HL-60/S4 (cell line): ENCODE results near the gene KCTD6.

Source experiments
- in situ Hi-C: fragments of 300-500 bp; cut with MboI; formaldehyde crosslinking; loops from 2 replicates; pipeline ENCODE4 v1.14.3; 2022; ENCODE audit warnings: low sequenced_read_pairs

The KCTD6 gene

DNA sequence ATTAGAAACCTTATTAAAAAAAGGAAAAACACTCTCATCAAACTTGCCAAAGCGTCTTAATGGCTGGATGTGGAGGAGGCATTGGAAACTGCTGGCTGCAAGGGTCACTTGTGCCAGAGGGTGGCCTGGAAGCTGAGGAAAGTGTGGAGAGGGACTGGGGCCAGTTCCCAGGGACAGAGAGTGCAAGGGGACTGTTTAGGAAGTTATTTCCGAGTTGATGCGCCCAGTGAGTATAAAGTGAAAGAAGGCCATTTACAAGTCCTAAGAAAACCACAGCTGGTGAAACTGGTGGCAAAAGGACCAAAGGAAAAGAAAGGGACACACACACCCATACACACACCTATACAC lies 7.2 kb upstream of the KCTD6 start:
- in situ Hi-C loops, result no loop called here

DNA sequence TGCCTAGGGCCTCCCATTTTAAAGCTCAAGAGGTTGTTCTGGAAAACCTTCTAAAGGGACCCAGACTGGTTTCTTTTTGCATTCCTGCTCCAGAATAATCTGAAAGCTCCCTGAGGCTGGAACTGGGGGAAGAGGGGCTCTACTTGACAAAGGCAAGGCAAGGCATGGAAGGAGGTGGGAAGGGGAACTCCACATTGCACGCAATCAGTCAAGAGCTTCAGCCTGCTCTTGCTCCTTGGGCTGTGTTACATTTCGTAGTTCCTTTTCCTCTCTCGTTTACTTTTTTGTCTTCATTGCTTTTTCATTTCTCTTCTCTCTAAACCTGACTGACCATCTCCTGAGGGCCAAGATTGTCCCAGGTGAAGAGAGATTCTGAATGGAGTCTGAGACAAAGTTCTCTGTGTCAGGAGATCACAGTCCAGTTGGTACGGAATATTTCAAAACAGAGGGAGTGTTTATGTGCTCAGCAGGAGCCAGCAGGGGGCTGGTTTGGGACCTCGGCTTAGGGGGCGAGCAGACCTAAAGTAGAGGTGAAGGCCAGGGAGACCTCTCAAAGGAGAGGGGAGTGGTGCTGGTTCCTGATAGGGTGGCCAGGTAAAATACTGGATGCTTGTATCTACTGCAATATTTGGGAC lies 6.0 kb upstream of the KCTD6 start:
- in situ Hi-C loops, result no loop called here

DNA sequence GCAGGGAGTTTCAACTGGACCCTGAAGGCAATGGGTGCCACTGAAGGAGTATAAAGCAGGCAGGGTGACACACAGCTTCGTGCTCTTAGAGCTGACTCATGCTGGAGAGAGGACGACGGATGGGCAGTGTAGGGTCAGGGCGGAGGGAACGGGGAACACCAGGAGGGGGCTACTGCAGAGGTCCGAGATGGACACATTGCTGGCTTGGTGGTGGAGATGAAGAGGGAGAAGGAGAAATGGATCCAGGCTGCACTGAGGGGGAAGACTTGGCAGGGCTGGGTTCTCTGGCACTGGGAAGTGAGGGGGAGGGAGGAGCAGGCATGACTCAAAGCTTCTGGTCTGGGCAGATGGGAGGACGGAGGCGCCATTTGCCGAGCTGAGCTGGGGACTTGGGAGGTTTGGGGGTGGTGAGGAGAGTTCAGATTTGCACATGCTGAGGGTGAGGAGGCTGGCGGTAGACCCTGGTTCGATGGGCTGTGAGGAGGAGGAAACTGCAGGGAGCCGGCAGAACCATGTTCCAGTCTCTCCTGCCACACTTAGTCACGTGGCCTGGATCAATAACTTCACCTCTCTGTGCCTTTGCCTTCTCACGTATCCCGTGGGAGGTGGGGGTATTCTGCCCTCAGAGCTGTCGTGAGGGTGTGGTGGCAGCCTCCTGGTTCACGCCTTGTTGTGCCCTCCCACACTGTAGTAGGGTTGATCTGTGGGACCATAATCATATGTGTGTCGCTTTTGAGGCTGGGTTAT lies 4.6 kb upstream of the KCTD6 start:
- in situ Hi-C loops, result no loop called here

DNA sequence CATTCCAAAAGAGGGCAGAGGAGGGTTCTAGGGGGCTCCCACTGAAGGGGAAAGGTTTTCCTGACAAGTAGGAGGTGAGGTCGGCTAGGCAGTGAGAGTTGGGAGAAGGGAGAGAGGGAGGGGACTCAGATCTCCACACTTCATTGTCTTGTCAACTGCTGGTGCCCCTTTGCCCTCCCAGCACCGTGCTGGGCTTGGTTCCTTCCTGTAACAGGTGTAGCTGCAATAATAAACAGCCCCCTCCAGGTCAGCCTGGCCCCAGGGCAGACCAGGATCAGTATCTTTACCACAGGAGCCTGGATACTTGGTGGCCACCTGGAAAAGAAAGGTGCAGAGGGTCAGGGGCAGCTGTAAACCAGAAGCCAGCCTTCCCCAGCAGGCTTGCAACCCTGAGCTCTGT lies 2.9 kb upstream of the KCTD6 start:
- in situ Hi-C loops, result no loop called here

DNA sequence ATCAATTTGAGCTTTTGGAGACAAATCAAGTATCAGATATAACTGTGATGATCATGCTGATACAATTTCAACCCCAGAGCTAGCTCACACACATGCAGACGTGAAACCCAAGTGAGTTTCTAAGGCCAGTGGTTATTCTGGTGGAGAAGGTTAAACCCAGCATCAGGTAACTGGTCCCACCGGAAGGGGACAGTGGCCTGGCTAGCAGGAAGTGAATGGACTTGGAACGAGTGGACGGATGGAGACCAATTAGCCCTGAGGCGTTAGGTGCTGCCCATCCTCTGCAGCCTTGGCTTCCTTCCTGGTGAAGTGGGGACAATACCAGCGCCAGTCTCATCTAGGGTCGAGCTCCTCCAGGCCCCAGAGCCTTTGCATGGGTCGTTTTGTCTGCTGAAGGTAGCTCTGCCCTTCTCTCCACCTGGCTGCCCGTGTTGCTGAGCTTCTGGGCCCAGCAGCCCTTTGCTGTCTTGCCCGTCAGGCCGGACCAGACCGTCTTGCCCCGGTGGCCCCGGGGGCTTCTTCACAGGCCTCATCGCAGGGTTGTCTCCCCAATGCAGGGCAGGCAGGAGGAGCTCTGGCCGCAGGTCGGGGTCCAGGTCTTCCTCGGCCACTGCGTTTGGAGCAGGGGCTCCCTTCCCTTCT lies 915 bp upstream of the KCTD6 start:
- in situ Hi-C loops, result no loop called here

DNA sequence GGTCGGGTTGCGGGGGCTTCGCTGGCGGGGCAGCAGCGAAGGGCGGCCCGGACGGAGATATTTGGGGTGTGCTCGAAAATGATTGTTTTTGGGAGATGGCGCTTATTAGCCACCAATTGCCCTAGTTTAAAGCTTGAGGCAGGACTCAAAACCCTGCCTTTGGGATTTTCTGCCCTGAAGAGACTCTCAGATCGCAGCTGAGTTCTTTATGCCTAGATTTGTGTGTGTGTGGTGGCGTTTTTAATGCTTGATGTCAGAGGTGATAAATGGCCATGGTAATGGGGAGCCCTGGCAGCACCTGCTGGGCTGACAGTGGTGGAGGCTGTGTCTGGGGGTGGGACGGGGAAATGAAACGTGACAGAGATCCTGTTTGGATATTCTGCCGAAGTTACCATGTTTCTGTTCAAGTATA lies 604 bp downstream of the KCTD6 start:
- in situ Hi-C loops, result no loop called here

DNA sequence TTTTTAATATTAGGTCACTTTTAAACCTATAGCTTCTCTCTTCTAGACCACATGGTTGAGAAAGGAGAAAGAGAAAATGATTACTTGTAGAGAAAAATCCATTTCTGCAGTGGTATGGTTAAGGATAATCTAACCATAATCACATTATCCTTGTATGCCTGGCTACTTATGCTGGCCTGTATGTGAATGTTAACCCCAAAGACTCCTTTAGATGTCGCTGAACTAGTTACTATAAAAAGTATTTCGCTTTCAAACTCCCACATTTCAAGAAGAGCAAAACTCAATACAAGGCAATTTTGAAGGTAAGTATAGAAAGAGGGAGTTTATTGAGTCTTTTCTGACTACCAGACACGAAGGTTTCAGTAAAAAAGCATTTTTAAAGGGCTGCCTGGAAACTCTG lies 2.2 kb downstream of the KCTD6 start:
- in situ Hi-C loops, result no loop called here

DNA sequence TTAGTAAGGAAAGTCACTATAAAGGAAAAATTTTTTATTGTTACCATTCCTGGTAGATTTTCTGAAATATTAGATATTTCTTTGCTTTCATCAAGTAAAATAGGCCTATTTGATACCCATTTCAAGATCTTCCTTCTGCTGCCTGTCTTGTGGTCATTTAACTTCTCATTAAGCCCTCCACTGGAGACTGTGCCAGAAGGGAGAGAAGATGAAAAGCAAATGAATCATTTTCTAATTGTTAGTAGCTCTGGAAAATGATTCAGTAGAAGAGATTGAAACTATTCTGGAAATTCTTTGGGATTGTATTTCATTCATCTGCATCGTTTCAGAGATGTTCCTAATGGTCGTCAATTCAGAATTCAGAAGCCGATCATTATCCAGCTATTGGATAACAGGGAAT lies 3.2 kb downstream of the KCTD6 start:
- in situ Hi-C loops, result no loop called here

DNA sequence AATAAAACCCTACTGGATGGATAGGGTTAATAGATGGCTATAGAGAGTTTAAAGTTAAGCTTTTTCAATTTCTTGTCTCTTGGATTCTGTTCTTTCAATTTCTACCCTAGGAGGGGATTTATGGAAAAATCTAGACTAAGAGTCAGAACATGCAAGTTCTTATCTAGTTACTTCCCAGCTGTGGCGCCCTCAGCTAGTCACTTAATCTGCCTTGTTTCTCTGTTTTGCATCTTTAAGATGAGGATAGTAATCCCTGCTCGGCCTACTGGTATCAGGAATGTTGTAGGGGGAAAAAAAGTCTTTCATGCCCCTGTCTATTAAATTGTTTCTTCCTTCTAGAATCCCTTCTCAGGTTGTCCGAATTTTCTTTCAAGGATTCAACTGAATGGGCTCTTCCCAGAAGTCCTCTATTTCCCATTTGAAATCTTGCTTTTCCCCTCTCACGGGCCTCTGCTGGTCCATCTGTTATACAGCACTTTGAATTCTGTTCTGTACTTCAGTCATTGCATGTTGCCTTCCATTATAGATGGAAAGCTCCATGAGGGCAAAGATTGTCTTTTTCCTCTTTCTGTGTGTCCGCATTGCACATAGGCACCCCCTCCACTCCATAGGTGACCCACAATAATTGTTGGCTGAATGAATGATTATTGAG lies 4.4 kb downstream of the KCTD6 start:
- in situ Hi-C loops, result no loop called here

DNA sequence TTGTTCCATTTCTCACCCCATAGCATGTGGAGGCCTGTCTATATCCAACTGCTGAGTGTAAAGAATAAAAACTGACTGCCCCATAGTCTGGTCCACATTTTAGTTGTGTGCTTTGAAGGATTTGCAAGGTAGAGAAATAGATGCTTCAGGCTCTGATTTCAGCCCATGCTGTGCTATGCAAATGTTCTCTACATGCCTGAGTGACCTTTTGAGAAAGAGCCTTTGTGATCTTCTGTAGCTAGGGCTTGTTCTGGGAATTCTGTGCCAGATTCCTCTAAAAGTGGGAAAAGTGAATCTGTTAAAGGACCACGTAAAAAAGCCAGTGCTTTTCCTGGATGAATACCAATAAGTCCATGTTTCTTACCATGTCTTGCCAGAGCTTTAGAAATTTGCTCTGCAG lies 5.2 kb downstream of the KCTD6 start:
- in situ Hi-C loops, result no loop called here

DNA sequence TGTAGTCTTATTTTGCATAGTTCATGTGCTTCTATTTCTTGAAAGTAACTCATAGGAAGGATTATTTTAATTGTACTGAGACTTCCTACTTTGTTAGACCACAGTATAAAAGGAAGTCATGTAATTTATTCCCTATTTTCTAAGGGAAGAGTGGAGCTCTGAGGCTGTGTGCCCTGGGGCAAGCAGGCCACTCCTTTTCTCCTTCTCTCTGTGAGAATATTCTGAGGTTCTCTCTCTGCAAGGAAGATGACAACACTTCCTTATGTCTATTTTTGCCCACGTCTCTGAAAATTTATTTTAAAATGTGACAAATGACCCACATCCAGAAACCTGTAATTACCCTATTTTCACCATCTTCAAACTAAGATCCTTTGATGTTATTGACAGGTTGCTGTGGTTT lies 11.0 kb downstream of the KCTD6 start:
- in situ Hi-C loops, result no loop called here

DNA sequence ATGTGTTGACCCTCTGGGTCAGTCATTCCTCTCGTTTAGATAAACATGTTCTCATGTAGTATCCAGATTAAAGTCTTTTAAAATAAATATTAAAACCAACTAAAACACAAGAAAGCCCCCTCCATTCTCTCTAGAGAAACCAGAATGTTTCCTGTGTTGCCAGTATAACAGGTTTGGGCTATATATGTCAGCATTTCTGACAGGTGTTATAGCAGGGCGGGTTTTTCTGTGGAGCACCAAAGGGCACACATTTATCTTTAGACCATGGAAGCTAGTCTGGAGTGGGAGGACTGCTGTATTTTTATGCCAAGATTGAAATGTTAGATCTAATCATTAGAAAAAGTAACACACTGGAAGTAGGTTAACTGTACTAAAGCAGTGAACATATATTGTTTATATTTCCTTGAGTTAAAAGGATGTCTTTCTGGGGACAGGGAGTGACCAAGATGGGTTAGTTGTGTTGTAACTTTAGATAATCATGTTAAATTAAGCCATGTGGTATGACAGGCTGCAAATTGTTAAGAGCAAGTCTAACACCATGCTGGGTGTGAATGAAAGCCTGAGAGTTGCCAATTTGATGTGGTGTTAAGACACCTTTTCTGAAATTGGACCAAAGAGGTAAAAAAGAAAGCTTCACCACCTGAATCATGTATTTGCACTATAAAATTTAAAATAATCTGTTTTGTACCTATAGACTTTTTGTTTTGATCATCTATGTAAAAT lies 15.6 kb downstream of the KCTD6 start:
- in situ Hi-C loops, result no loop called here

DNA sequence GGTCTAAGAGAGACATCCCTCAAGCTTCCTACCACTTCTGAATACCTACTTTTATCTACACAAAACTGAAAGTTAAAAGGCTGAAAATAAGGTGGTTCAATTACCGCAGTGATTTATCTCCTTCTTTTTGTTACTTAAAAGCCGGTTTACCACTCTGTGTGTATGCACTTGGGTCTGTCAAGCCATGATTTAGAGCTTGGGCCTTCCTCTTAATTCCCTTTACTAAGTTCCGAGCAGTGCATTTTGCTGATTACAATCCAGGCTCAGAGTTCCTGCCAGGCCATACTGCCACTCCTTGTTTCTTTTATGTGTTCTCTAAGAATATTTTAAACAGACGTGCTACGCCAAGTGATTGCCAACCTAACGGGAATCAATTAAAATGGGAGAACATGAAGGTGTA lies 16.5 kb downstream of the KCTD6 start:
- in situ Hi-C loops, result no loop called here

DNA sequence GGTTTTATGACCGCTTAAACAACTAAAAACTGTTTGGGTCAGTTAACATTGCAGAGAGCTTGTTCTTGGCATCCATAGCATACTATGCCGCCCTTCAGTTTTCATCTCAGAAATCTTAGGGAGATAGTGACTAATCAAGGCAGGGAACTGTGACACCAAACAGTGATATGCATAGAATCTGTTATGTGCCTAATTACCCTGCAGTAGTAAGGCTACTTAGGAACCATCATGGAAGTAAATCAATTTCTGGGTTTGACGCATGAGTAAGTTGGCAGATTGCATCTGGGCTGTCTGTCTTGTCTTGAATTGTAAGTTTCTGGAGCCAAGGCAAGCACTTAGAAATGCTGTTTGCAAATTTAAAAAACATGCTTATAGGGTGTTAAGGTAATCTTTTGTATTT lies 22.5 kb downstream of the KCTD6 start:
- in situ Hi-C loops, result no loop called here

DNA sequence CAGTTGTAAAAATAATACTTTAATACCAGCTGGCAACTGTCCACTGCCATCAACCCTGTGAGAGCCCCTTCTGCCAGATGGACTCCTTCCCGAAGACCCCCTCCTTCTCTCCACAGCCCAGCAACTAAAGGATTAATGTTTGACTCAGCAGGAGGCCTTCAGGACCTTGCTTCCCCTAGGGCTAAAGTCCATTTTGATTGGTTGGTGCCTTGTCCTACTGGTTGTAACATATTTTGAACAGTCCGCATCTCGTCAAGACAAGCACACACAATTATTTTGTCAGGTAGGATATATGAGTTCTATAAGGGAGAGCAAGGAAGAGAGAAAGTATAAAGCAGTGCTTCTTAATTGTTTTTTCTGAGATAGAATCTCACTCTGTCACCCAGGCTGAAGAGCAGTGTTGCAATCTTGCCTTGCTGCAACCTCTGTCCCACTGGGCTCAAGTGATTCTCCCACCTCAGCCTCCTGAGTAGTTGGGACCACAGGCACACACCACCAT lies 26.4 kb downstream of the KCTD6 start:
- in situ Hi-C loops, result no loop called here

DNA sequence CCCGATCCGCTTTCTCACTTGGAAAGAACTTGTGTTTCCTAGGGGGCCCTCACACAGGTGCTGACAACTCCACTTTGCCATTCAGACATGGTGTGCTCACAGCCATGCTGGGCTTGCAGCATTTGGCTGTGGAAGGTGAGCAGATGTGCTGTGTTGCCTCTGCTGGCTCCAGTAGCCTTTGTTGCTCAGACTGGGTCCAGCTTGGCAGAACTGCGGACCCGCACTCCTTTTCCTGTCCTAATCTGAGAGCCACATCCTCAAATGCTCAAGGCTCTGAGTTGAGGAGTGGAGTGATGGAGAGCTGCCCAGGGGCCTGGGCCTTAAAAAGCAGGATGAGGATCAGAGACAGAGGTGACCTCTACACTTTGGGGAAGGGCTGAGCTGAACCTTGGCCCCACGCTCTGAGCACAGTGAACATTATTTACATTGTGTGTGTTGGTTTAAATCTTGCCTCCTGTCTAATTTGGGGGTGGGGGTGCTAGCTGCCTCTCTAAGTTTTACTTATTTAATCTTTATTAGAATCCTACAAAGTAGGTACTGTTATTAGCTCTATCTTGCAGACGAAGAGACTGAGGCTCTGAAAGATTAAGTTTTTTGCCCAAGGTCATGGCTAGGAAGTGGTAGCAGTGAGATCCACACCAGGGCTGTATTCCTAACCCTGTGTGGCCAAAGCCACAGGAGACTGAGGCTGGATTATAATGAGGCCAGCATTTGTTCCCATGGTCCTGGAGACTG lies 27.9 kb downstream of the KCTD6 start:
- in situ Hi-C loops, result no loop called here

DNA sequence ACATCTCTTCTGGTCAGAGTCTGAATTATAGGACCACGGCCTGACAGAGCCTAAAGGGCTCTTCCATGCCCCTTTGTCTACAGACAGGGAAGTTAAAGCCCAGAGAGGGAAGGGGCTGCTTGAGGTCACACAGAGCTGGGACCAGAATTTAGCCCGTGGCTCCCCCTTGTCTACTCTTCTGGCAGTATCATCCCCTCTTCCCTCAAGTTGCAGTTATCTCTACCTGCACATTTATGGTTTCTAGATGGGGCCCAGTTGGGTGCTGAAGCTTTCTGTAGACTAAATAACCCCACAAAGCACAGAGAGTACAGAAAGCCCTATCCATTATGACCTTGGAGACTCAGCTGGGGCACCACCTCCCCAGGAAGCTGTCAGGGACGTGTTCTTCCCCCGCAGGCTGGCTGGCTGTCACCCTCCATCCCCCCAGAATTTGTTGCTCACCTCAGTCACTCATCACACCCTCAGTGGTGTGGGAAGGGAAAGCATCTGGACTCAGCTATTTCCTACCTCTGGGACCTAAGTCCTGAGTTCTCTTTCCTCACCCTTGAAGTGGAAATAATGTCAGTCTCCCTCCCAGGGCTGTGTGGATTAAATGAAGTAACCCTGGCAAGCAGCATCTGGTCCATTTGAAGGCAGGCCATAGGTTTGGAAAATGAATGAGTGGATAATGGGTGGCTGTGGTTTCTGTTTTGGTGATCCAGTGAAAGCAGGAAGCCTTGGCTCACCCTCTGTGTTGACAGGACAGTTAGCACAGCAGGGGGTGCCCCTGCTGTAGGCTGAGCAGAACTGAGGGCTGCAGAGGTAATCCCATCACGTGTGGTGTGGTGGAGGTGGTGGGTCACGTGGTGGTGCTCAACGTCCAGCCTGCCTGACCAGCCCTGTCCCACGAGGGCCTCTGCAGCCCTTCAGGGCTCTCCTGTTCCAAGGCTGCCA lies 28.8 kb downstream of the KCTD6 start:
- in situ Hi-C loops, result no loop called here

DNA sequence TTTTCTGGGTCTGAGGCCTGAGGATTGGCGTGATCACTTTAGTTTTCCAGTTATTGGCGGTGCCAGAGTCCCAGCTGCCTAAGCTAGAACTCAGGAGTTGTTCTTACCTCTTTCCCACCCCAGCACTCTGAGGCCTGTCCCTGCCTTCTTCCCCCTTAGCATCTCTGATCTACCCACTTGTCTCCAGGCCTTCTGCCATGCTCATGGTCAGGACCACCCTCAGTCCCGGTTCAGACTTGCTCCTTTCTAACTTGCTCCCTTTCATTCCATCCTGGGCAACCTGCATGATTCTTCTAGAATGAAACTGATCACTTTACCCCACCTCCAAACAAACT lies 29.4 kb downstream of the KCTD6 start:
- in situ Hi-C loops, result no loop called here

DNA sequence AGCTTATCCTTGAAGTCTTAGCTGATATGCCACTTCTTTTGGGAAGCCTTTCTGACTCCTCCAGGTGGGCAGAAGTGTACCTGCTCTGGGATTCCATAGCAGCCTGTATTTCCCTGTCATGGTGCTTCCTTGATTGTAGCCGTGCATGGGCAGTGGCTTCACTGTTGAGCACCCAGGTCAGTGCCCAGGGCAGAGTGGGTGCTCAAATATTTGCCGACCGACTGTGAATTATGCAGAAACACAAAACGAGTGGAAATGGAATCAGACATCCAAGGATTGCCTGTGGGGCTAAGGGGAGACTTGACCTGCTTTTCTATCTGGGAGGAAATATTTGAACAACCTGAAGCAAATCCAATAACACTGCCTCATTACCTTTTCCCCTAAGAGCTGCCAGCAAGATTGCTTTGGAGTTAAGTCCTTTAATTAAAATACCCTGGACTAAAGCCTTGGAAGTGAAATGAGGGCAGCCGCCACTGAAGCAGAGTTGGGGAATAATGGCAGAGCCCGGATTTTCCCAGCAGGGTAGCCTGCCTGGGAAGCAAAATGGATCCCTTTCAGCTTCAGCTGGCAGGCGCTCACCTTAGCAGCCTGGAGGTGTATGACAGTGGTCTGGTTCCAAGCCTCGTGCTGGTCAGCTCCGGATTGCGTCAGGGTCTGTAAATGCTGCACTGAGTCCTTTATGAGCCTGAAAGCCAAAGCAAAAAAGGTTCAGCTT lies 30.2 kb downstream of the KCTD6 start:
- in situ Hi-C loops, result no loop called here
